ENCODE measurements around the gene RTP5.
"Not testable (repeated sequence)": the region's sequence is repeated elsewhere in the genome, so short reads cannot be mapped to it uniquely, and the experiment has no call there.

DNA sequence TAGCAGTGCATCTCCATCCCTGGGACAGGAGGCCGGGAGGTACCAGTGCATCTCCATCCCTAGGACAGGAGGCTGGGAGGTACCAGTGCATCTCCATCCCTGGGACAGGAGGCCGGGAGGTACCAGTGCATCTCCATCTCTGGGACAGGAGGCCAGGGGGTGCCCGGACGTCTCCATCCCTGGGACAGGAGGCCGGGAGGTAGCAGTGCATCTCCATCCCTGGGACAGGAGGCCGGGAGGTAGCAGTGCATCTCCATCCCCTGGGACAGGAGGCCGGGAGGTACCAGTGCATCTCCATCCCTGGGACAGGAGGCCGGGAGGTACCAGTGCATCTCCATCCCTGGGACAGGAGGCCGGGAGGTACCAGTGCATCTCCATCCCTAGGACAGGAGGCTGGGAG is 52.1 kb downstream of the RTP5 start:
- not testable (repeated sequence) for TF ChIP-seq EZH2 (IDR thresholded peaks at IDR 0.05; ENCODE audit: borderline replicate concordance, low read depth, low read length, severe bottlenecking)
- TF ChIP-seq, protein P1, sequence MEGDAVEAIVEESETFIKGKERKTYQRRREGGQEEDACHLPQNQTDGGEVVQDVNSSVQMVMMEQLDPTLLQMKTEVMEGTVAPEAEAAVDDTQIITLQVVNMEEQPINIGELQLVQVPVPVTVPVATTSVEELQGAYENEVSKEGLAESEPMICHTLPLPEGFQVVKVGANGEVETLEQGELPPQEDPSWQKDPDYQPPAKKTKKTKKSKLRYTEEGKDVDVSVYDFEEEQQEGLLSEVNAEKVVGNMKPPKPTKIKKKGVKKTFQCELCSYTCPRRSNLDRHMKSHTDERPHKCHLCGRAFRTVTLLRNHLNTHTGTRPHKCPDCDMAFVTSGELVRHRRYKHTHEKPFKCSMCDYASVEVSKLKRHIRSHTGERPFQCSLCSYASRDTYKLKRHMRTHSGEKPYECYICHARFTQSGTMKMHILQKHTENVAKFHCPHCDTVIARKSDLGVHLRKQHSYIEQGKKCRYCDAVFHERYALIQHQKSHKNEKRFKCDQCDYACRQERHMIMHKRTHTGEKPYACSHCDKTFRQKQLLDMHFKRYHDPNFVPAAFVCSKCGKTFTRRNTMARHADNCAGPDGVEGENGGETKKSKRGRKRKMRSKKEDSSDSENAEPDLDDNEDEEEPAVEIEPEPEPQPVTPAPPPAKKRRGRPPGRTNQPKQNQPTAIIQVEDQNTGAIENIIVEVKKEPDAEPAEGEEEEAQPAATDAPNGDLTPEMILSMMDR (IDR thresholded peaks at IDR 0.05; ENCODE audit: borderline replicate concordance, extremely low read depth, low read length, poor library complexity, severe bottlenecking), result not testable (repeated sequence)
